Activated naive CD4-positive, alpha-beta T cell treated with anti-CD3 and anti-CD28 coated beads, Interleukin-2, amount 50 U/mL, for 72 hours (primary cell): Measurements from ENCODE around the gene LTO1. TPM values are rescaled to one million over a fixed set of nuclear protein-coding genes. Genes with fewer than 3 reads are reported as not detected.

Source experiments
- ATAC-seq, 2 donors: fragments of 150-1000 bp; cut with Tn5 transposase; 2 replicates each; pipeline ENCODE4 v1.10.0; 2021; ENCODE audit warnings: mild to moderate bottlenecking in 2 of 2, moderate library complexity in 2 of 2
- DNase-seq, 2 donors: peaks; one replicate each; pipeline ENCODE4 v3.0.0; 2021 to 2022; ENCODE audit warnings: low spot score in 2 of 2
- H3K27ac Mint-ChIP-seq, 2 donors: one replicate each; pipeline ENCODE4 v1.8.0; 2022; ENCODE audit warnings: mild to moderate bottlenecking in 2 of 2, mixed read lengths in 2 of 2
- H3K36me3 Mint-ChIP-seq, 2 donors: one replicate each; pipeline ENCODE4 v1.8.0; 2022; ENCODE audit warnings: mixed read lengths in 2 of 2
- H3K9me3 Mint-ChIP-seq, 2 donors: one replicate each; pipeline ENCODE4 v1.8.0; 2022; ENCODE audit warnings: mixed read lengths in 2 of 2
- total RNA-seq, 2 donors: library from RNA; stranded (reverse); gene quantifications; one replicate each; pipeline ENCODE4 v1.2.3, GENCODE V29; 2022

The LTO1 gene
- total RNA-seq, 2 donors from 2014 or later = 19.1 to 21.0 TPM

DNA sequence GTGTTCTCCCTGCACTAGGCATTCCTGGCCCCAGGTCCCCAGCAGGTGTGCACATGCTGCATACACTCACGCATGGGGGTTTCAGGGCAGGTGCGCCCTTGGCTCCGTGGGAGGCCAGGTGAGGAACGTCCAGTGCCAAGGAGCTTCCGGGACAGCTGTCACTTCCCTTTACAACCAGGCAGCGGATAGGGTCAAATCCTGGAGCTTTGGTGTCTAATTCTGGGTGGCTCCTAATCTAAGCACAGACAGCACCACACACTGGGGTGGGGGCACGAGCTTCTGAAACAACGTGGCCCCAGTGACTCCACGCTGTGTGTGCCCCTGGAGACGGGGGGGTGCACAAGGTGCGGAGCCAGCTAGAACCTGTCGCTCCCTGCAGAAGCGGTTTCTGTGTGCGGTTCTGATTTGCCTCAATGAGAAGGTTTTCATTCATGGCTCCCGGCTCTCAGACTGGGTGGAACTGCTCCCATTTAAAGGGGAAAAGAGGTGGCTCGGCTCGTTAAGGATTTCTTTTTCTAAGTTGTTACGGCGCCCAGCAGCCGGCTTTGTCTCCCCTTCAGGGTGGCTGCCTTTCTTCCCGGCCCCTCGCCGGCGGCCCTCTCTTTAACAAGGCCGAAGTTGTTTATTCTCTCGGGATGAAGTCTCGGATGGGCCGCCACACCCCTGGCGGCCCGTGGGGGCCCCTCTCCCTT, 29.2 kb downstream of the LTO1 start:
- ATAC-seq = no peak
- Mint-ChIP-seq H3K36me3 (no peaks in the 10 kb centered on the region), H3K9me3 (no peaks in the 10 kb centered on the region), H3K27ac (no peak overlapping the region)
- DNase-seq = no peak

DNA sequence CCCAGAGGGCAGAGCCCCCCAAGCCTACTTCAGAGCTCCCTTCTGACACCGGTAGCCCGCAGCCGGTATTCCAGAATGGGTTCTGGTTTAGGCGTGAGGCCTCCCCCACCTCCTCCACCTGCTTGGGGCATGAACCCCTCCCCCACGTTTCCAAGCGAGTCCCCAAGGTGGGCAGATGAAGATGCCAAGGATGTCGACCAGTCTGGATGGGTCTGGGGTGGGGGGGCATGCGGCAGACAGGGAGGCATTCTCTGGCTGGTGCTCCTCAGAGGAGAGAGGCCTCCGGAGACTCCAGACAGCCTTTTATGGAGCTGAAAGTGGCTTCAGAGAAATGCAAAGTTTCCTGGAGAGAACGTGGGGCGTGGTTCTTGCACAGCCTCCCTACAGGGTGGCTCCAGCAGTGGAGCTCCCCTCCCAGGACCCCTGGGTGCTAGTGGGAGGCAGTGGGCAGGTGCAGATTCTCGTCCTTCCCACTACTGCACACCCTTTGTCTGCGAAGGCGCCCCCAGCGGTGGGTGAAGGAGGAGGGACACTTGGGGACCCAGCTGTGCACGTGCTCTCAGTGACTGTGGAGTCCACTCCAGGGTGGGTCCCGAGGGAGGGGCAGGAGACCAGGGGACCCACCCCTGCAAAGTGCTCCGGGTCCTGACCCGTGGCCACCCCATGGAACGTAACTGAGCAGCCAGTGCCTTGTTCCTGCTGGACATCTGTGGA, 30.0 kb downstream of the LTO1 start:
- ATAC-seq (no peak), DNase-seq (no peak)
- no peak overlapping the region for H3K27ac Mint-ChIP-seq
- no peaks in the 10 kb centered on the region for H3K9me3 Mint-ChIP-seq
- no peaks in the 10 kb centered on the region for H3K36me3 Mint-ChIP-seq

DNA sequence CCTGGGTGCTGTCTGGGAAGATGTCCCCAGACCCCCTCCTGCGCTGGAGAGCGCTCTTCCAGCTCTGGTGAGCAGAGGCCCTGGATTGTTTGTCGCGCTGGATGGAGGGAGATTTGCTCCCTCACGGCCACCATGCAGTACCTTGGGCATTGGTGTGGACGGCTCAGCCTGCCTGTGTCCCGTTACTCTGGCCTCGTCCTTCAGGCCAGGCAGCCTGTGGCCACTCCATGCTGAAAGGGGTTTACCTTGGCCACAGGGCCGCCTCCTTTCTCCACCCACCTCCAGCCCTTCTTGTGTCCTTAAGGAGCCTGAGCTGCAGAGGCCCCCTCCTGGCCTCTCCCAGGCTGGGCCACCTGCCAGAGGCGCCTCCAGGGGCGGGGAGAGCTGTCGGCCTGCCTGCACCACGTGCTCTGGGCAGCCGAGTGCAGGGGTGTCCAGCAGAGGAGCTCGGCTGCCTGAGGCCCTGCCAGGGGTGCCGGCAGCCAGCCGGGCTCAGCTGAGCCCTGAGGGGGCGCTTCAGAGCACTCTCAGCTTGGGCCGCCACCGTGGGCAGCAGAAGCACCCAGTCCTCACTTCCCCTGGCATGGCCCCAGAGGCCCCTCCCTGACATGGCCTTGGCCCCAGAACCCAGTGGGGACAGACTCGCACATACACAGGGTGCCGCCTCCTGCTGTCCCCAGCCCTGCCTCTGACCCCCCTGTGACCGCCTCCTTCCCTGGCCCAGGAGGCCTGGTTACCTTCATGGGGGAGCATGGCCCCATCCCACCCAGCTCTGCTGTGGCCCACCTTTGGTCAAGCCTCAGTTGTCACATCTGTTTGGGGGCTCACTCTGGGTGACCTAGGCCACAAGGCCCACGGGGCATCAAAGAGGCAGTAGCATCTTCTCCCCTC, 30.8 kb downstream of the LTO1 start:
- H3K27ac Mint-ChIP-seq = peak overlapping the region in 1 of 2 donors; percentile 50
- no peaks in the 10 kb centered on the region for H3K9me3 Mint-ChIP-seq
- ATAC-seq (no peak), DNase-seq (no peak)
- no peaks in the 10 kb centered on the region for H3K36me3 Mint-ChIP-seq

DNA sequence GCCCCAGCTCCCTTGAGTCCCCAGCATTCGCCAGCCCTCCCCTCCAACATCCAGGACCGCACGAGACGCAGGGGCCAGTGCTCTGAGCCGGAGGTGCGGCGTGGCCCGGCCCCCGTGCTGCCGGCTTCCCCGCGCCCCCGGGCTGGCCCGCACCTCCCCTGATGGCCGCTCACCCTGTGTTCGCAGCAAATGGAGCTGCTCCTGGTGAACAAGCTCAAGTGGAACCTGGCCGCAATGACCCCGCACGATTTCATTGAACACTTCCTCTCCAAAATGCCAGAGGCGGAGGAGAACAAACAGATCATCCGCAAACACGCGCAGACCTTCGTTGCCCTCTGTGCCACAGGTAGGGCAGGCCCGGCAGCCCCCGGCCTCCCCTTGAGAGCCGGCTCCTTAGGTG, 31.5 kb downstream of the LTO1 start:
- no peaks in the 10 kb centered on the region for H3K36me3 Mint-ChIP-seq
- DNase-seq = no peak
- no peak overlapping the region for H3K27ac Mint-ChIP-seq
- no peaks in the 10 kb centered on the region for H3K9me3 Mint-ChIP-seq
- ATAC-seq = peak in 1 of 2 donors; percentile 9

DNA sequence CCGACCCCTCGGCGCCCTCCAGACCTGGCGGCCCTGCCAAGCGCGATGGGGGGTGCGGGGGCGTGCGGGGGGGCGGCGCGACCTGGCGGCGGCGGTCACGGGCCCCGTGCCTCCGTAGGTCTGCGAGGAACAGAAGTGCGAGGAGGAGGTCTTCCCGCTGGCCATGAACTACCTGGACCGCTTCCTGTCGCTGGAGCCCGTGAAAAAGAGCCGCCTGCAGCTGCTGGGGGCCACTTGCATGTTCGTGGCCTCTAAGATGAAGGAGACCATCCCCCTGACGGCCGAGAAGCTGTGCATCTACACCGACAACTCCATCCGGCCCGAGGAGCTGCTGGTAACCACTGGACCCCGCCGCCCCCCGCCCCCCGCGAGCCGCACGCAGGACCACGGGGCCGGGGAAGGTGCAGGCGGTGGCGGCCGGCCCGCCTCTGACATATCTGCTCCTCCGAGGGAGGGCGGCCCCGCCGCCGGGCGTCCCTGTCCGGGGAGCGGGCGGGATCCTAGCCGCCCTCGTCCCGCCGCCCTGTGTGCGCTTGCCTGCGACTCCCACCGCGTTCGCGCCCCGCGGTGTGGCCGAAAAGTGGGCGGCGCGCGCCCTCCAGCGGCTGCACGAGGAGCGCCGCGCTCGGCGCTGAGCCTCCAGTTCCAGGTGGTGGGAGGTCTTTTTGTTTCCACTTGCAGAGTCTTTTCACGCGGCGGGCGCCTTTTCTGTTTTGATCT, 32.1 kb downstream of the LTO1 start:
- peak; percentile 79 to 85 for DNase-seq
- ATAC-seq = peak; percentile 86 to 88
- no peak overlapping the region for H3K27ac Mint-ChIP-seq
- no peaks in the 10 kb centered on the region for H3K9me3 Mint-ChIP-seq
- H3K36me3 Mint-ChIP-seq = no peaks in the 10 kb centered on the region

DNA sequence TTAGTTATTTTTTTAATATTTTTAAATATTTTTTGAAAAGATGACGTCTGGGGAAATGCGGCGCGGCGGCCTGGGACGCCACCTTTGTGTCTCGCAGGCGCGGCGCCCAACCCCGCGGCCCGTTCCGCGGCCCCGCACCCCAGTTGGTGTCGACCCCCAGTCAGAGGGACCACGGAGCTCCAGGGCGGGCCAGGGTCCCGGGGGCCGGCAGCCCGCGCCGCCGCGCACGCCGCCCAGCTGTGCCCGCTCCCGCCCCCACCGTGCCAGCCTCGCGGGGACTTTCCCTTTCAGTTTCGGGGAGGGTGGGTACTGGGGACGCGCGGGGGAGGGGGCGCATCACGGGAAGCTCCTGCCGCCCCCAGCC, 32.6 kb downstream of the LTO1 start:
- DNase-seq = no peak
- Mint-ChIP-seq H3K36me3 (no peaks in the 10 kb centered on the region), H3K27ac (no peak overlapping the region), H3K9me3 (no peaks in the 10 kb centered on the region)
- ATAC-seq = peak; percentile 55 to 58

DNA sequence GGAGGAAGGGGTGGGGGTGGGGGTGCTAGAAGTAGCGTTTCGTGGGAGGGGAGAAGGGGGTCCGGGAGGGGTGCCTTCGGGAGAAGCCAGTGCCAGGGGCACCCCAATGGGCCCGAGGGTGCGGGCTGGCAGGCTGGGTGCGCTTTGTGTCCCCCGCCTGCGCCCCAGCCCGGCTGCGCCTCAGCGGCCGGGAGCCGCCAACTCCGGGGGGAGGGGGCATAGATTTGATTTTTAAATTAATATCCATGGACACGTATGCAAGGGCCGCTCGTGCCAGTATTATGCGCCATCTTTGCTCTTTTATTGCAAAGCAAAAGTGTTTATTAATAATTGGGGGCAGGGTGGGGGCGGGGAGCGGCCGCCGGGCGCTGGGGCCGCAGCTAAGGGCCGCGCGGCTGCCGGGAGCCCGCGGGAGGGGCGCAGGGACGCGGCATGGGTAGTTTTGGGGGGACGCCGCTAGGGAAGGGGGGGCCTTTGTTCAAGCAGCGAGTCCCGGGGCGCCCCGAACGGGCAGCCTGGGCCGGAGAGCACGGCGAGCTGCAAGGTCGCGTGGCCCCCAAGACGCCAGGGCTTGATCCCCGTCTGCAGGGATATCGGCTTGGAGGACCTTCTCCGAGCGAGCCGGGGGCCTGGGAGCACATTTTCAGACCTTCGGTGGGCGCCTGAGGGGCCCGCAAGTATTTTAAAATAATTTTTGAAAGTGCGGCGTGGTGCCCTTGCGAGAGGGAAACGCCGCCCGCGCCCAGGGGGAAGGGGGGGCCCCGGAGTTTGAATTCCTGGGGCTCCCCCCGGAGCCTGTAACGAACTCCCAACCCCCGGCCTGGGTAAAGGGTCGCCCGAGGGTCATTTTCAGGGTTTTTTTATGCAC, 33.2 kb downstream of the LTO1 start:
- H3K9me3 Mint-ChIP-seq = no peaks in the 10 kb centered on the region
- no peak for DNase-seq

DNA sequence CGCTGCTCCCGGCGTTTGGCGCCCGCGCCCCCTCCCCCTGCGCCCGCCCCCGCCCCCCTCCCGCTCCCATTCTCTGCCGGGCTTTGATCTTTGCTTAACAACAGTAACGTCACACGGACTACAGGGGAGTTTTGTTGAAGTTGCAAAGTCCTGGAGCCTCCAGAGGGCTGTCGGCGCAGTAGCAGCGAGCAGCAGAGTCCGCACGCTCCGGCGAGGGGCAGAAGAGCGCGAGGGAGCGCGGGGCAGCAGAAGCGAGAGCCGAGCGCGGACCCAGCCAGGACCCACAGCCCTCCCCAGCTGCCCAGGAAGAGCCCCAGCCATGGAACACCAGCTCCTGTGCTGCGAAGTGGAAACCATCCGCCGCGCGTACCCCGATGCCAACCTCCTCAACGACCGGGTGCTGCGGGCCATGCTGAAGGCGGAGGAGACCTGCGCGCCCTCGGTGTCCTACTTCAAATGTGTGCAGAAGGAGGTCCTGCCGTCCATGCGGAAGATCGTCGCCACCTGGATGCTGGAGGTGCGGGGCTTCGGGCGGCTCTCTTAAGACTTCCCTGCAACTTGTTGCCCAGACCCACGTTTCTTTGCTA, 34.1 kb downstream of the LTO1 start, which contains the start of gene CCND1:
Gene CCND1 (plus strand): TSS at position 162 of the 587 bp plus-strand sequence. CDS start 158 bp downstream, at position 320.
- peak in 1 of 2 donors; percentile 40 for ATAC-seq
- DNase-seq = peak in 1 of 2 donors; percentile 23
- H3K27ac Mint-ChIP-seq = peak within 1 kb of the TSS in 1 of 2 donors; percentile 4
- H3K9me3 Mint-ChIP-seq = no peaks in the 10 kb centered on the region
- H3K36me3 Mint-ChIP-seq = no peaks in the 10 kb centered on the region

More for the DNA sequence above, 33.2 kb downstream of the LTO1 start:
- Mint-ChIP-seq H3K27ac (no peak overlapping the region), H3K36me3 (no peaks in the 10 kb centered on the region)
- ATAC-seq = no peak

DNA sequence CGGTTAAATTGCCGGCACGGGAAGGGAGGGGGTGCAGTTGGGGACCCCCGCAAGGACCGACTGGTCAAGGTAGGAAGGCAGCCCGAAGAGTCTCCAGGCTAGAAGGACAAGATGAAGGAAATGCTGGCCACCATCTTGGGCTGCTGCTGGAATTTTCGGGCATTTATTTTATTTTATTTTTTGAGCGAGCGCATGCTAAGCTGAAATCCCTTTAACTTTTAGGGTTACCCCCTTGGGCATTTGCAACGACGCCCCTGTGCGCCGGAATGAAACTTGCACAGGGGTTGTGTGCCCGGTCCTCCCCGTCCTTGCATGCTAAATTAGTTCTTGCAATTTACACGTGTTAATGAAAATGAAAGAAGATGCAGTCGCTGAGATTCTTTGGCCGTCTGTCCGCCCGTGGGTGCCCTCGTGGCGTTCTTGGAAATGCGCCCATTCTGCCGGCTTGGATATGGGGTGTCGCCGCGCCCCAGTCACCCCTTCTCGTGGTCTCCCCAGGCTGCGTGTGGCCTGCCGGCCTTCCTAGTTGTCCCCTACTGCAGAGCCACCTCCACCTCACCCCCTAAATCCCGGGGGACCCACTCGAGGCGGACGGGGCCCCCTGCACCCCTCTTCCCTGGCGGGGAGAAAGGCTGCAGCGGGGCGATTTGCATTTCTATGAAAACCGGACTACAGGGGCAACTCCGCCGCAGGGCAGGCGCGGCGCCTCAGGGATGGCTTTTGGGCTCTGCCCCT, 34.7 kb downstream of the LTO1 start:
- DNase-seq (no peak), ATAC-seq (no peak)
- H3K27ac Mint-ChIP-seq = peak overlapping the region in 1 of 2 donors; percentile 4
- H3K36me3 Mint-ChIP-seq = no peaks in the 10 kb centered on the region
- no peaks in the 10 kb centered on the region for H3K9me3 Mint-ChIP-seq

DNA sequence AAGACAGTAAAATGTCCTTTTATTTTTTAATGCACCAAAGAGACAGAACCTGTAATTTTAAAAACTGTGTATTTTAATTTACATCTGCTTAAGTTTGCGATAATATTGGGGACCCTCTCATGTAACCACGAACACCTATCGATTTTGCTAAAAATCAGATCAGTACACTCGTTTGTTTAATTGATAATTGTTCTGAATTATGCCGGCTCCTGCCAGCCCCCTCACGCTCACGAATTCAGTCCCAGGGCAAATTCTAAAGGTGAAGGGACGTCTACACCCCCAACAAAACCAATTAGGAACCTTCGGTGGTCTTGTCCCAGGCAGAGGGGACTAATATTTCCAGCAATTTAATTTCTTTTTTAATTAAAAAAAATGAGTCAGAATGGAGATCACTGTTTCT, 35.3 kb downstream of the LTO1 start:
- Mint-ChIP-seq H3K9me3 (no peaks in the 10 kb centered on the region), H3K36me3 (no peaks in the 10 kb centered on the region), H3K27ac (no peak overlapping the region)
- ATAC-seq (no peak), DNase-seq (no peak)

DNA sequence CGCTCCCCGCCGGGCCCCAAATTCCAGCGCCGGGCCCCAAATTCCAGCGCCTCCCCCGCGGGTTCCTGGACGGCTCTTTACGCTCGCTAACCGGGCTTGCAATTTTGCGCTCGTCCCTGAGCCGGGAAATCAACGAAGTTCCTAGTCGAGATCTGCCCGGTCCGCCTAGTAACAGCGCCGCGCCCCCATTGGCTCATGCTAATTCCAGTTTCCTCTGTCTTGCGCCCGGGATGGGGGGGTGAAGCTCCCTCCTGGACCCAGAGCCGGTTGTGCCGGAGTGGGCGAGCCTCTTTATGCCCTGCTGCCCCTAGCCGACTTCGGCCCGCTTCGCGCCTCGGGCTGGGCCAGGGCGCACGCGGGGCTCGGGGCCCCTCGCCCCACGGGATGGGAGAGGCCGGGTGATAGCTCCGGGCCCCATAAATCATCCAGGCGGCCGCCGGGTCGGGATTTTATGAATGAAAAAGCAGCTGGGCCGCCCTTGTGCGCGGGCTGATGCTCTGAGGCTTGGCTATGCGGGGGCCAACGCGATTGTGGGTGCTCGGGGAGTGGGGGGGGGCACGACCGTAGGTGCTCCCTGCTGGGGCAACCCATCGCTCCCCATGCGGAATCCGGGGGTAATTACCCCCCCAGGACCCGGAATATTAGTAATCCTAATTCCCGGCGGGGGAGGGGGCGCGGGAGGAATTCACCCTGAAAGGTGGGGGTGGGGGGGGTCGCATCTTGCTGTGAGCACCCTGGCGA, 36.0 kb downstream of the LTO1 start:
- DNase-seq (peak in 1 of 2 donors; percentile 27), ATAC-seq (no peak)
- Mint-ChIP-seq H3K36me3 (no peaks in the 10 kb centered on the region), H3K27ac (no peak overlapping the region), H3K9me3 (no peaks in the 10 kb centered on the region)

DNA sequence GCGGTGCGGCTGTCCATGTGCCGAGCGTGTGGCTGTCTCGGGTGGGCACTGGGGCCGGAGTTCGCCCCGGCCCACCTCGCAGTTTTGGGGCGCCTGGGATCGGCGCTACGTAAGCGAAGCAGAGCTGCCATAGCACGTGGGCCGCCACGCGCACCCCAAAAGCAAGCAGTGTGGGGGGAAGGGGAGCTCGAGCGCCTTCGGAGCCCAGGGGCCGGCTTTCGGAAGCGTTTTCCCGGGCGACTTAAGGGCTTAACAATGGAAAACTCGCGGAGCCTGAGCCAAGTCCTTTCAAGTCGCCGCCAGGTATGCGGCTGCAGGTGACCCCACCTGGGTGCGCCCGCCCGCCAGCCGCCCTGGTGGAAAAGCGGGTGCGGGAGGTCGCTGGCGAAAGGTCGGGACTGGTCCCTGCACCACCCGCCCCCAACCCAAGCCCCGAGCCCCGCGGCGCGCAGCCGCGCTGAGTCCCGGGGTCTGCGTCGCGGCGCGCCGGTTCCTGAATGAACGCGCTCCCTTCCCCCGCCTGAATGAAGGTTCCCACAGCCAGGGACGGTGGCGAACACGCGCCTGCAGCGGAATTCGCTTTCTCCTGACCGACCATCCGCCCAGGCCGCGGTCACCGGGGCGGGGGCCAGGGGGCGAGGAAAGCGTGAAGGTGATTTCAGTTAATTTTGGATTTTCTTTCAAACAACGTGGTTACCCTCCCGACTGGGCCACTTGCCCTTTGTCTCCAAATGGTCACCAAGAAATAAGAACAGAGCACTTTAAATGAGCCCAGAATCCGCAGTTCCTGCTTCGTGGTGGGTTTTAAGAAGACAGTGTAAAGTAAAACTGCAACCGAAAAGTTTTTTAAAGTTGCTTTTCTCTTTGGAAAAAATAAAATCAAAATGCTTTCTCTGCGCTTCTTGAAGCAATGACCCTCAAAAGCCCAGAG, 36.9 kb downstream of the LTO1 start:
- ATAC-seq (no peak), DNase-seq (no peak)
- Mint-ChIP-seq H3K27ac (no peak overlapping the region), H3K9me3 (no peaks in the 10 kb centered on the region), H3K36me3 (no peaks in the 10 kb centered on the region)

DNA sequence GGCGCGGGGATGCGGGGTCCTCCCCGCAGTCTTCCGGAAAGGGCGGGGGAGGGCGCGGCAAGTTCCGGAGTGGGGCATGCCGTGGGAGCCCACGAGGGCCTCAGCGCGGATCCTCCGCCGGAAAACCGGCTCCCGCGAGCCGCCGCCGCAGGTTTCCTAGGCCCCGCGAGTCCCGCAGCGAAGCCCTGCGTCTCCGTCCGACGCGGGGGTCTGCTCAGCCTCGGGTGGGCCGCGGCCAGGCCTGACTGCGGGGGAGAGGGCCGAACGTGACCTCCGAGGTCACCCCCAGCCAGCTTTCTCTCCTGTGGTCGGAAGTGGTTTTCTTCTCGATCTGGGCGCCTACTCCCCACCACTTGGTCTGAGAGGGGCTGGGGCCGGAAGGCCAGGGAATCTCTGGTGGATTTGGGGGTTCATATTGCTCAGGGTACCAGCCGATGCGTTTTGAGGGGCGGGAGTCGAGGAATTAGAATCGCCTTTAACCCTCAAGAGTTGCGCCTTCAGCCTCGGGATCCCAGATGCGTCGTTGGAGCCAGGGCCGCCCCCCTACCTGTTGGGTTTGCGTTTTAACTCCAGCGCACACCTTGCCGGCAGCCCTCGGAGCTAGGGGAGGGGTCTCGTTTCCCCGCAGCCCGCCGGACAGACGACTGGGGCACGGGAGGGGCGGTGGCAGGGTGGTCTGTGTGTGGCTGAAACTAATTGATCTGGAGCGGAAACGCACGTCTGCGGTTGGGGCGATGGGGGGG, 37.8 kb downstream of the LTO1 start:
- DNase-seq = no peak
- no peak for ATAC-seq
- H3K36me3 Mint-ChIP-seq = no peaks in the 10 kb centered on the region
- no peaks in the 10 kb centered on the region for H3K9me3 Mint-ChIP-seq
- H3K27ac Mint-ChIP-seq = no peak overlapping the region
